NCI-H2196 (cell line): ENCODE measurements around the gene SLFN13.
"Not testable (repeated sequence)": the region's sequence is repeated elsewhere in the genome, so short reads cannot be mapped to it uniquely, and the experiment has no call there.

Experiments
- DNase-seq: peaks from one replicate; lab custom pipeline; 2025; ENCODE audit not compliant: unreplicated experiment; lab: John Stamatoyannopoulos, UW

Gene SLFN13

DNA sequence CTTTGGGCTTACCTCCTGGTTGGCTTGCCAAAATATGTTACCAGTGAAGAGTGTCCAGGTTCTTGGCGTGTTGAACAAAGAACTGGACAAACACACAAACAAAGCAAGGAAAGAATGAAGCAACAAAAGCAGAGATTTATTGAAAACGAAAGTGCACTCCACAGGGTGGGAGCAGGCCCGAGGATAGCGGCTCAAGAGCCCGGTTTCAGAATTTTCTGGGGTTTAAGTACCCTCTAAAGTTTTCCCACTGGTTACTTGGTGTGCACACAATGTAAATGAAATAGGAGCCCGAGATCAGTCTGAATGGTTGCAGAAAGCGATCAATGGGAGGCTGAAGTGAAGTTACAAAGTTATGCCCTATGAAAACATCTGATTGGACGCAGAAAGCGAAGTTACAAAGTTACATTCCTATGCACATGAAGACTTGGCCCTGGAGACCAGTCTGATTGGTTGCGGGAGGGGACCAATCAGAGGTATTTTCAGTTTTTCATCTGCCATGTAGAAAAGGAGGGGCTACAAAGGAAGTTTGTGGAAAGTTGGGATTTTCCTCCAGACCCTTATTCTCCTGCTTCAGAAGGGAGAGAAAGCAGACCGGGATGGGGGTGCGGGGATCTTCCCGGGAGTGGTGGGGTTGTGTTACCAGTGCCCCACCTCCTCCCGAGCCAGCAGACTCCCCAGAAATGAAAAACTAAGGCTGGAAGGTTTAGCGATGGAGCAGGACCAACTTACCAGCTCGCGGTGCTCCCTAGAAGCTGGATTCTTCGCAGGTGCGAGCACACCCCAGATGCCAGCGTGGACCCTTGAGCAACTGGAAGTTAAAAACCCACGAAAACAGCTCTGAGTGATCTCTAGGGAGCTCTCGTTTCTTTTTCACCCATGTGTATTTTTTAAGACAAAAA, 16.1 kb downstream of the SLFN13 start, which contains the start of gene SLFN12:
Gene SLFN12 (minus strand): TSS at position 325 of the 899 bp plus-strand sequence. CDS start 9,472 bp downstream, outside the sequence.
- no peak for DNase-seq

DNA sequence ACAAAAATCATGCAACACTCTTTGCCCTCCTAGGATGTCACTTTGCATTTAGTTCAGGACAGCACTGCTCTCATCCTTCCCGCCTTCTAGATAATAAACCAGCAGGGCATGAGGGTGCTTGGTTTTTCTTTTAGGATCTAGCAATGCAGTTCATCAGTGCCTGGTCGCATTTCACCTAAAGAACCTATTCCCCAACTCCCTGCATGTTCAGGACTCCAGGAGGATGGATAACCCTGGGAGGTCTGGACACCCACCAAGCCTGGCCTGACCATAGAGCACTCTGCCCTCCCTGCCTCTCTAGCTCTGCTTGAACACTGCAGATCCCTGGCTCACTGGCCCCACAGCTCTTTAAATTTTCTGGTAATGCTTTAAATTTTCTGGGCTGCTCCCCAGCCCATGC, 18.9 kb downstream of the SLFN13 start:
- no peak for DNase-seq

DNA sequence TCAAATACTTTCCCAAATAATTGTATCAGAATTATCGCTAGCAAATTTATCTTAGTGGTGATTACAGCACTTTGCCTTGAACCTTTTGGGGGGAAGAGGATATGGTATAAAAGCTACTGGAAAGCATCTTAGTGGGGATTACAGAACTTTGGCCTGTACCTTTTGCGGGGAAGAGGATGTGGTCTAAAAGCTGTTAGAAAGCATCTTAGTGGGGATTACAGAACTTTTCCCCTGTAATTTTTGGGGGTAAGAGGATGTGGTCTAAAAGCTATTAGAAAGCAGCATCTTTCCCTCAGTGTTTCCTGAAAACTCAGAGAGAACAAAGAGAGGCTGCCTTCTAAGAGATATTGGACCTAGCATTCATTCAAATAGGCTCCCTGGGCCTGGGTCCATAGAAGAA, 20.3 kb downstream of the SLFN13 start:
- DNase-seq, result no peak

DNA sequence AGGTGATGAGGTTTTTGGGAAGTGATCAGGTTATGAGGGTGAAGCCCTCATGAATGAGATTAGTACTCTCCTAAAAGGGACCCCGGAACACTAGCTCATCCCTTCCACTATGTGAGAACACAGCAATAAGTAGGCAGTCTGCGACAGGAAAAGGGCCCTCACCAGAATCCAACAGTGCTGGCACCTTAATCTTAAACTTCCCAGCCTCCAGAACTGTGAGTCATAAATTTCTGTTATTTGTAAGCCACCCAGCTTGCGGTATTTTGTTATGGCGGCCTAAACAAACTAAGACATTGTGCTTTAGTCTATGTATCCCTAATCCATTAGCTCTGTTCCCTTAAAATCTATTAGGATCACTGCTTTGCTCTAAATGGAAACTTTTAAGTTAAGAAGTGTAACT, 24.8 kb downstream of the SLFN13 start:
- DNase-seq, result no peak

DNA sequence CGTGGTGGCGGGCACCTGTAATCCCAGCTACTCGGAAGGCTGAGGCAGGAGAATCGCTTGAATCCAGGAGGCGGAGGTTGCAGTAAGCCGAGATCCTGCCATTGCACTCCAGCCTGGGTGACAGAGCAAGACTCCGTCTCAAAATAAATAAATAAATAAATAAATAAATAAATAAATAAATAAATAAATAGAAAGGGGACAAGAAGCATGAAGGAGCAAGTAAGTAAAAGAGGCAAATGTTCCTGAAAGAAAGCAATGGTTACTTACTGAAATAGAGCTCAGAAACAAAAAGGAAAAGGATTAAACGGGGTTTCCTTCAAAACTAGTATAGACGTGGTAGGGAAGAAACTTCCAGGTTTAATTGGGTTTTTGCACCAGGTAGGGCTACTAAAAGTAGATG, 27.5 kb downstream of the SLFN13 start:
- not testable (repeated sequence) for DNase-seq

DNA sequence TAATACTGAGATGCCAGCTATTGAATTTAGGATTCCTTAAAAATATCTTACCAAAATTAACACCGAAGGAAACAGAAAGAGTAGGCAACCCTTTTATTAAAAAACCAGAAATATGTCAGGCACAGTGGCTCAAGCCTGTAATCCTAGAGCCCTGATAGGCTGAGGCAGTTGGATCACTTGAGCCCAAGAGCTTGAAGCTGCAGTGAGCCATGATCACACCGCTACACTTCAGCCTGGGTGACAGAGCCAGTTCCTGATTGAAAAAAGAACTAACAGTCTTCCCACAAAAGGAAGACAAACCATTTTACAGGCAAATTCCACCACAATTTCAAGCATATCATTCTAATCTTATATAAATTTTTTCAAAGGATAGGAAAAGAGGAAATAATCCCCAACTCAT, 31.9 kb downstream of the SLFN13 start:
- DNase-seq, result no peak

DNA sequence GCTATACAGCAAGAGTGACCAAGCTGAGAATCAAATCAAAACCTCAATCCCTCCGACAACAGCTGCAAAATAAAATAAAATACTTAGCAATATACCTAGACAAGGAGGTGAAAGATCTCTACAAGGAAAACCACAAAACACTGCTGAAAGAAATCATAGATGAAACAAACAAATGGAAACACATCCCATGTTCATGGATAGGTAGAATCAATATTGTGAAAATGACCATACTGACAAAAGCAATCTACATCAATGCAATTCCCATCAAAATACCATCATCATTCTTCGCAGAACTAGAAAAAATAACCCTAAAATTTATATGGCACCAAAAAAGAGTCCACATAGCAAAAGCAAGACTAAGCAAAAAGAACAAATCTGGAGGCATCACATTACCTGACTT, 33.9 kb downstream of the SLFN13 start:
- not testable (repeated sequence) for DNase-seq

DNA sequence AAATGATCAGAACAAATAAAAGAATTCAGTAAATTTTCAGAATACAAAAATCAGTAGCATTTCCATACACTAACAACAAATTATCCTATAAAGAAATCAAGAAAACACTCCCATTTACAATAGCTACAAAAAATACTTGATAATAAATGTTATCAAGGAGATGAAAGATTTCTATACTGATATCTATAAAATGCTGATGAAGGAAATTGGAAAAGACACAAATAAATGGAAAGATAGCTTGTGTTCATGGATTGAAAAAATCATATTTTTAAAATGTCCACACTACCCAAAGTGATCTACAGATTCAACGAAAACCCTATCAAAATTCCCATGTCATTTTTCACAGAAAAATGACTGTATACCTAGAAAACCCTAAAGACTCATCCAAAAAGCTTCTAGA, 34.3 kb downstream of the SLFN13 start:
- no peak for DNase-seq

DNA sequence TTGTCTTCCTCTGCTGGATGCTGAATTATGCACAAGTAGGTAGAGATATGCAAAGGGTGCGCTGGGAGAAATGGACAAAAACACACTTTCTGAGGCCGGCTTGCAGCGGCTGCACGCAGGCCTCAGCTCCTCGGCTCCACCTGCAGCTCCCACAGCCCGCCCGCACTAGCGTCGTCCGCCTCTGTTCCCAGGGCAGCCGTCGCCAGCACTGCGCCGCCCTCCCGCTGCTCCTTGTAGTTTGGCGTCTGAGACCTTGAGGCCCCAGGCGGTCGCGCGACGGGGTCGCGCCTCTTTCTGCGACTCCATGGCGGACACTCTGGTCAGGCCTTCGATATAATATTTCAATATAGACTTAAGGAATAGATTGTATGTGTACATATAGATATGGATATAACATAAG, 41.0 kb downstream of the SLFN13 start:
- DNase-seq, result no peak

DNA sequence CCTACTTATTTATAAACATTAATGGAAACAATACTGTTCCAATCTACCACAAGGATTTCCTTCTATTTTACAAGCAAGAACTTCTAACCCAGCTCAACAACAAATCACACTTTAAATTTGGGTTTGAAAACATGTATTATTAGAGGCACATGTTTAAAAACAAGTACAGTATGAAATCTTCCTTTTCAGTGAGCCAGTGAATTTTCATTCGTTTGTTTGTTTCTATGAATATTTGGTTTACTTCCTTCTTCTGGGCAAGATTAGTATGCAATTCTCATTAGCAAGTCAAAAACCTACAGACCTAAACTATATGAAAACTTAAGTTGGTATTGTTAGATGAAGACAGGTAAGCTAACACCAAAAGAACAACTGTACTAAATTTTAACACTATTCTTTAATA, 42.0 kb downstream of the SLFN13 start:
- no peak for DNase-seq

DNA sequence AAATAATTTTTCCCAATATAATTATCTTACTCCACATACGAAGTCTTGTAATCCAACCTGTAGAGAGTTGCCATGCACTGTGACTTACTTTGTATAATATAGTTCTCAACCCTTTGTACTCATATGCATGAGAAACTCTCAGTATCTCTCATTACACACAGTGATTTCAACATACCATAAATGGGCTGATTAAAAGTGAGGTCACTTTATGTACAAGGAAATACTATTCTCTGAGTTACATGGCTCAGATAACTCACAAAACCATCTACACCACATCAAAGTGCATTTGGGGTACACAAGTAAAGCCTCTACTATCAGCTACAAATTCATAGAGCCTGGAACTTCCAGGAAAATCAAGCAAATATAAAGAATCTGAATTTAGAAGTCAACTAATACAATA, 44.2 kb downstream of the SLFN13 start:
- no peak for DNase-seq

DNA sequence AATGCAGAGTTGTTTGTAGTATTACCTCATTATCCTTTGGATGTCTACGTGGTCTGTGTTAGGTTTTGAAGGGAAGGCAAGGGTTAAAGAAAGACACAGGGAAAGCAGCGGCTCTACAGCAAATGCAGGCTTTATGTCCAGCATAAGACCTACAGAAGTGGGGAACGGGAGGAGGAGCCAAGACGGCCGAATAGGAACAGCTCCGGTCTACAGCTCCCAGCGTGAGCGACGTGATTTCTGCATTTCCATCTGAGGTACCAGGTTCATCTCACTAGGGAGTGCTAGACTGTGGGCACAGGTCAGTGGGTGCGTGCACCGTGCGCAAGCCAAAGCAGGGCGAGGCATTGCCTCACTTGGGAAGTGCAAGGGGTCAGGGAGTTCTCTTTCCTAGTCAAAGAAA, 54.8 kb downstream of the SLFN13 start:
- not testable (repeated sequence) for DNase-seq

DNA sequence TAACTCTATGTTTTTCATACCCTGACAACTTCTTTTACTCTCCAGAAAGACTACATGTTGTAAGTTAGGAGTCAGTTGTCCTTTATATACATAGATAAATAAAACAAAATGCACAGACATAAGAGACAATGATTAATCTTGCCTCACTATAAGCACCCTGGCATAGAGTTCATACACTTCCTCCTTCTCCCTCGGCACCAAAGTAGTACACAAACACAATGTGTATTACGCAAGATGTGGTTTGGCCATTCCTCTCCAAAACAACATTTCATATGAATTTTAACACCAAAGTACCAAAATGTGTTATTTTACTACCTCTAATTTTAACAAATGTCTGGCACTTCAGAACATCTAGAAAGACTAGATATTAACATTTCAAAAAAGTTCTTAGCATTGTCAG, 57.9 kb downstream of the SLFN13 start:
- DNase-seq, result no peak

DNA sequence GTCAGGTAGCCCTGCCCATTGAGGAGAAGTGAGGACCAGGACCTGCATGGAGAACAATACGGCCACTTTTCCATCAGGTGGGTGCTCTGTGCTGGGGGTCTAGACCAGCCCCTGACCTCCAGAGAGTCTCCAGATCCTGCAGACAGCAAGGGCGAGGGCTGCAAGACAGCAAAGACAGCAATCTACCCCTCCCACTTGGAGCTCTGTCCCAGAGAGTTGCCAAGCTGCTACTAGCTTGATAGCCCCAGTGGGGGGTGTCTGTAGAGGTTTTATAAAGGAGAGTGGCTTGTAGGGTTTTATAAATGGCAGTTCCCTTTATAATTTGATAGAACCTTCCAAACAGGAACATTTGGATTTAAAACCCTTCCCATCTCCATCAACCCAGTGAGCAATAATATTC, 58.4 kb downstream of the SLFN13 start:
- no peak for DNase-seq

DNA sequence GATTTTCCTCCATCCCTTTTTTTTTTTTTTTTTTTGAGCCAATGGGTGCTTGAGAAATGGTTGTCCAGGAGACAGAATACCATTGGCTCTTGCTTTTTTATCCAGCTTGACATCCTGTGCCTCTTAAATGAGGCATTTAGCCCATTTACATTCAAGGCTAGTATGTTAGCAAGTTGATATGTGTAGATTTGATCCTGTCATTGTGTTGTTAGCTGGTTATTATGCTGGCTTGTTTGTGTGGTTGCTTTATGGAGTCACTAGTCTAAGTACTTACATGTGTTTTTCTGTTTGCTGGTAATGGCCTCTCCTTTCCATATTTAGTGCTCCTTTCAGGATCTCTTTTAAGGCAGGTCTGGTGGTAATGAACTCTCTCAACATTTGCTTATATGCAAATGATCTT, 61.1 kb downstream of the SLFN13 start:
- DNase-seq, result no peak
